Liver (tissue), 3 donors: ENCODE data around the gene XAB2.

ENCODE experiments used
- CTCF ChIP-seq: fragments of 150-350 bp; IDR thresholded peaks from 2 replicates; pipeline ENCODE4 v1.5.1; 2017; ENCODE audit warnings: improper control_type of control experiment, low read depth, low read length; ENCODE audit not compliant: missing input control
- EGR1 ChIP-seq, 2 donors: IDR thresholded peaks; 2 replicates each; pipeline ENCODE4 v1.6.1; 2016 to 2018; ENCODE audit warnings: antibody characterized with exemption in 2 of 2, low read depth in 2 of 2
- HNF4A ChIP-seq, 2 donors: conservative IDR thresholded peaks; 2 replicates each; pipeline ENCODE4 v1.6.1; 2016; ENCODE audit warnings: antibody characterized with exemption in 2 of 2, mild to moderate bottlenecking in 2 of 2
- RAD21 ChIP-seq, 2 donors: IDR thresholded peaks; 2 replicates each; pipeline ENCODE4 v1.6.1; 2016; ENCODE audit warnings: antibody characterized with exemption in 2 of 2, mild to moderate bottlenecking in 2 of 2
- REST ChIP-seq: IDR thresholded peaks from 2 replicates; pipeline ENCODE4 v1.6.1; 2016; ENCODE audit warnings: antibody characterized with exemption, mild to moderate bottlenecking
- TAF1 ChIP-seq: conservative IDR thresholded peaks from 2 replicates; pipeline ENCODE4 v1.6.1; 2016; ENCODE audit warnings: antibody characterized with exemption, mild to moderate bottlenecking
- YY1 ChIP-seq: IDR thresholded peaks from 2 replicates; pipeline ENCODE4 v1.6.1; 2016; ENCODE audit warnings: antibody characterized with exemption, mild to moderate bottlenecking
- ZBTB33 ChIP-seq: IDR thresholded peaks from 2 replicates; pipeline ENCODE4 v1.6.1; 2016; ENCODE audit warnings: antibody characterized with exemption
- TF ChIP-seq, protein P1 (sequence below): IDR thresholded peaks from 2 replicates; pipeline ENCODE4 v1.6.1; 2016; ENCODE audit warnings: antibody characterized with exemption
- TF ChIP-seq, protein P2 (sequence below): IDR thresholded peaks from 2 replicates; pipeline ENCODE4 v1.6.1; 2016; ENCODE audit warnings: antibody characterized with exemption
- donor health status: healthy.
- donor health status: healthy.

DNA sequence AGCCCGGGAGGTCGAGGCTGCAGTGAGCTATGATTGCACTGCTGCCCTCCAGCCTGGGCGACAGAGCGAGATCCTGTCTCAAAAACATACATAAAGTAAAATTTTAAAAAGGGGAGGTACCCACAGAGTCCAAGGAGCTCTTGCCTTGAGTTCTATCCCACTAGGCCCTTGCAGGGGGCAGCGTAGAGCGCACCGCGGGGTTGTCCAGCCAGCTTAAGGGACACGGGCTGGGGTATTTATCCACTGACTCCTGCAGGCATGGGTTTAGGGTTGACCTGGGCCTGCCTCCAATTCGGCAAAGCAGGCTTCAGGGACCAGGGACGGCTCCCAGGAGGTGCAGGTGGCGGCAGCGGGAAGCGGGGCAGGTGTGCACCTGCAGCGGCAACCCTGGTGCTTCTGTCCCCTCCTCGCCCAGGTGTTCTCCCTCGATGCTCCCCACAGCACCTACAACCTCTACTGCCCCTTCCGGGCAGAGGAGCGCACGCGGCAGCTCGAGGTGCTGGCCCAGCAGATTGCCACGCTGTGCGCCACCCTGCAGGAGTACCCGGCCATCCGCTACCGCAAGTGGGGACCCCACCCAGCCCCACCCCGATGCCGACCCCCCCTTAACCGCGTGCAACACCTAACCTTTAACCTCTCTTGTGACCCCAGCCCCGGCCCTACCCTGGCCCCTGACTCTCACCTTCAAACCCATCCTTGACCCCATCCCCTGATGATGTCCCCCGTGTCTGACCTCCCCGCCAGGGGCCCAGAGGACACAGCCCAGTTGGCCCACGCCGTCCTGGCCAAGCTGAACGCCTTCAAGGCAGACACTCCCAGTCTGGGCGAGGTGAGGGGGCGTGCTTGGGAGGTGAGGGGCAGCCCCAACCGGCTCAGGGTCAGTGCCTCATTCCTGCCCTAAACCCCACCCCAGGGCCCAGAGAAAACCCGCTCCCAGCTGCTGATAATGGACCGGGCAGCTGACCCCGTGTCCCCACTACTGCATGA lies 12.2 kb upstream of the XAB2 start:
- TF ChIP-seq YY1, result no peak
- no peak for TF ChIP-seq HNF4A (conservative IDR thresholded peaks at IDR 0.05)
- no peak for TF ChIP-seq CTCF
- TF ChIP-seq ZBTB33, result no peak
- no peak for TF ChIP-seq RAD21 (IDR thresholded peaks at IDR 0.05)
- no peak for TF ChIP-seq EGR1 (IDR thresholded peaks at IDR 0.05; ENCODE audit: low read depth in 2 of 2)
- no peak for TF ChIP-seq REST
- TF ChIP-seq, protein P1, sequence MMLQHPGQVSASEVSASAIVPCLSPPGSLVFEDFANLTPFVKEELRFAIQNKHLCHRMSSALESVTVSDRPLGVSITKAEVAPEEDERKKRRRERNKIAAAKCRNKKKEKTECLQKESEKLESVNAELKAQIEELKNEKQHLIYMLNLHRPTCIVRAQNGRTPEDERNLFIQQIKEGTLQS, result no peak
- TF ChIP-seq TAF1, result no peak
- TF ChIP-seq, protein P2, sequence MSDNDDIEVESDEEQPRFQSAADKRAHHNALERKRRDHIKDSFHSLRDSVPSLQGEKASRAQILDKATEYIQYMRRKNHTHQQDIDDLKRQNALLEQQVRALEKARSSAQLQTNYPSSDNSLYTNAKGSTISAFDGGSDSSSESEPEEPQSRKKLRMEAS, result no peak
